ENCODE data around the gene ARID1B.

DNA sequence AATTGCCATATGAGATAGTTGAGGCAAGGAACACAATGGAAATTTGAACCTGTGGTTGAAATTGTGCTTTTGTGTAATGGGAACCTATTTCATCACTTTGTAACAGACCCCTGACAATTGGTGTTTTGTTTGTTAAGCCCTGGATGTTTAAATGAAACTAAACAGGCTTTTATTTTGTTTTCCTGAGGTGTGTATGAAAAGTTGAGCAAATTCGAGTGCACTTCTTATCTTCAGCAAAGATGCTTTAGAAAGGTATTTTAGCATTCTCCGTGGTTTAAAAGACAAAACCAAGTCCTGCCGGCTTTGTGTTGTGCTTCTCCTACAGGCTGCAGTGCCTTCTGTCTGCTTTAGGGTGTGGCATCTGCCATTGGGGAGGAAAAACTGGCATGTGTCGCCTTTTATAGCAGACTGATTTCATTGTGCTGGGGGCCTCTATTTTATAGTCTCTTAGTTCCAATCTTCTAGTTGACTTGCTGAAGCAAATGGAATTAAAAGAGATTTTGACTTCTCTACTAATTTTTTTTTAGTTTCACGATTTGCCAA is 2.2 kb upstream of the ARID1B start:
- no peak for TF ChIP-seq FOXP2 (optimal IDR thresholded peaks at IDR 0.05; ENCODE audit: borderline replicate concordance, extremely low read depth, extremely low read length, insufficient read depth)
- TF ChIP-seq, protein P1, sequence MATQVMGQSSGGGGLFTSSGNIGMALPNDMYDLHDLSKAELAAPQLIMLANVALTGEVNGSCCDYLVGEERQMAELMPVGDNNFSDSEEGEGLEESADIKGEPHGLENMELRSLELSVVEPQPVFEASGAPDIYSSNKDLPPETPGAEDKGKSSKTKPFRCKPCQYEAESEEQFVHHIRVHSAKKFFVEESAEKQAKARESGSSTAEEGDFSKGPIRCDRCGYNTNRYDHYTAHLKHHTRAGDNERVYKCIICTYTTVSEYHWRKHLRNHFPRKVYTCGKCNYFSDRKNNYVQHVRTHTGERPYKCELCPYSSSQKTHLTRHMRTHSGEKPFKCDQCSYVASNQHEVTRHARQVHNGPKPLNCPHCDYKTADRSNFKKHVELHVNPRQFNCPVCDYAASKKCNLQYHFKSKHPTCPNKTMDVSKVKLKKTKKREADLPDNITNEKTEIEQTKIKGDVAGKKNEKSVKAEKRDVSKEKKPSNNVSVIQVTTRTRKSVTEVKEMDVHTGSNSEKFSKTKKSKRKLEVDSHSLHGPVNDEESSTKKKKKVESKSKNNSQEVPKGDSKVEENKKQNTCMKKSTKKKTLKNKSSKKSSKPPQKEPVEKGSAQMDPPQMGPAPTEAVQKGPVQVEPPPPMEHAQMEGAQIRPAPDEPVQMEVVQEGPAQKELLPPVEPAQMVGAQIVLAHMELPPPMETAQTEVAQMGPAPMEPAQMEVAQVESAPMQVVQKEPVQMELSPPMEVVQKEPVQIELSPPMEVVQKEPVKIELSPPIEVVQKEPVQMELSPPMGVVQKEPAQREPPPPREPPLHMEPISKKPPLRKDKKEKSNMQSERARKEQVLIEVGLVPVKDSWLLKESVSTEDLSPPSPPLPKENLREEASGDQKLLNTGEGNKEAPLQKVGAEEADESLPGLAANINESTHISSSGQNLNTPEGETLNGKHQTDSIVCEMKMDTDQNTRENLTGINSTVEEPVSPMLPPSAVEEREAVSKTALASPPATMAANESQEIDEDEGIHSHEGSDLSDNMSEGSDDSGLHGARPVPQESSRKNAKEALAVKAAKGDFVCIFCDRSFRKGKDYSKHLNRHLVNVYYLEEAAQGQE (IDR thresholded peaks at IDR 0.05; ENCODE audit: insufficient read depth in 1 of 2, low read depth in 2 of 2, low read length in 2 of 2): no peak
- TF ChIP-seq POLR2AphosphoS5 (IDR thresholded peaks at IDR 0.05; ENCODE audit: low read depth, low read length): no peak
- TF ChIP-seq TAF1 (IDR thresholded peaks at IDR 0.05; ENCODE audit: borderline replicate concordance, insufficient read depth, low read length): no peak
